Stimulated activated CD4-positive, alpha-beta T cell treated with anti-CD3 and anti-CD28 coated beads, Interleukin-12 subunit alpha, Interleukin-12 subunit beta, amount 100 ng/mL, for 48 hours (primary cell): Measurements from ENCODE around the gene AFG3L2.

Experiments used
- DNase-seq, 3 donors: peaks; one replicate each; pipeline ENCODE4 v3.0.0-alpha.2; 2020; ENCODE audit warnings: low read depth in 2 of 3, low spot score in 1 of 3

Gene AFG3L2

DNA sequence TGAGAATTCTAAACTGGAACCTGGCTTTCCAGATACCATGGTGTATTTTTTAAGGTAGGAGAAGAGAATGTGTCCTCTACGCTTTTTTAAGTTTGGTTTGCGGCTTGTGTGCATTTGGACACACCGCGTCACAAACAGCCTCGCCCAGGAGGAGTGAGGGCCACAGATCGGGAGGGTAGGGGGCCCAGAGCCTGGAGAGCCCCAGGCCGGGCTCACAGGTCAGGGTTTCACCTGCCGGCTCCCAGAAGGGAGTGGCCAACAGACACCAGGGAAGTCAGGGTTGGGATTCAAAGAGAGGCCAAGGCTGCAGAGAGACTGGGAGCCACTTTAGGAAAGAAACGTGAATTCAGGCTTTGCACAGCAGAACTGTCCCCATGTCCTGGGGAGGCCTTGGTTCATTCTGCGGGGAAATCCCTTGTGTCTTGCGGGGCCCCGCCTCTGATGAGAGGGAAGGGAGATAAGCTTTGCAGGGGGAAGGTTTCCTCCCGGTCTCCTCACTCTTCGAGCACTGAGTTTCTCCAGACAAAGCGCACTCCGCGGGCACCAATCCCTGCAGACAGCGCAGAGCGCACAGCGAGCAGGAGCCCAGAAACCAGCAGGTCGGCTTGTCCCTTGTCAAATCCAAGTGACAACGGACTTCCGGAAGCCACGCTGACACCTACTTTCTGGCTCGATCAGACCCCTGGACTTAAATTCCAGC lies 70.9 kb downstream of the AFG3L2 start:
- no peak for DNase-seq

DNA sequence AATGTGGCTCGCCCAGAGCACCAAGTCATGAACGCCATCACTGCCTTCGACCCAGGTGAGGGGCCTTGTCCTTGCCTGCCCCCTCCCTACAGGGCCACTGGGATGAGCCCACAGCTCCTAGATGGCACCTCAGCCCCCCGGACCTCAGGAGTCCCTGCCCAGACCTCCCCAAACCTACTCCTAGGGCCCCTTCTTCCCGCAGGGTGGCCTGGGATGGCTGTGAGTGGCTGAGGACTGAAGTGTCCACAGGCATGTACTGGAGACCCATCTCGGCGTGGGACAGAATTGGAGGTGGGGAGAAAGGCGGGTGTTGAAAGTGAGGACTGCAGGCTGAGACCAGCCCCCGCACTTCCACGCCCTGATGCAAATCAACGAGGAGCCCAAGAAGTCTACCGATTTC lies 71.8 kb downstream of the AFG3L2 start:
- no peak for DNase-seq

DNA sequence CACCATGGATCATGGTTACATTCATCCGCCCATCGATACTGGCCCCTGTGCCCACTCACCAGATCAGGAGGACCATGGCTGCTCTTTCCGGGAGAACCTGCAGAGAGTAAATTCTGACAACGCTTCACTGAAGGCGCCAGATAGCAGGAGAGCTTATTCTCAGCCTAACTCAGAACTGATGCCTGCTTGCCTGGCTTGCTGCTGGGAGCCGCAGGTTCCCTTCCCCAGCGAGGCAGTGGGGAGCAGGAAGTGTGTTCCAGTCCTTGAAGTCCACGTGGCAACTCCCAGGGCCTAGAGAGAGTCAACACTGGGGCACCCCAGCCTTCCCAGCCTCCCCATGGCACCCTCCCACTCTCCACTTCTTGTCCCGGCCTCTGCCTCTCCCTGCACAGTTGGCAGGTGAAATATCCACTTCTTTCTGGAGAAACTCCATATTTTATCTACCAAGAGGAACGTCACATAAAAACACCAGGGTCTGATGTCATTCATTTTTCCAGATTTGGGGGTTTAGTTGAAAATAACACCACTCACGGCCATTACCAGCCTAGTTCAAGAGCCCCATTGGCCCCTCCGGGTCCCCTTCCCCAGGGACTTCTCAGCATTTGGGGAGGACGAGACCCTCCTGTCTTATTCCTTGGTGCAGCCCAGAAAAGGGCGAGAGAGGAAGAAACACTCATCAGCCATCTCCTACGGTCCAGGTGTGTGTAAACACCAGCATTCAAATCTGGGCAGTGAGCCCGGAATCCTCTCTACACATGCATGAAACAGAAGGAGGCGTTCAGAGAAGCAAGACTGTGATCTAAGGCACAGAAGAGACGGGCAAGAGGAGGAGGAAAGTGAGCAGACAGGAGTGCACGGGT lies 72.4 kb downstream of the AFG3L2 start:
- no peak for DNase-seq

DNA sequence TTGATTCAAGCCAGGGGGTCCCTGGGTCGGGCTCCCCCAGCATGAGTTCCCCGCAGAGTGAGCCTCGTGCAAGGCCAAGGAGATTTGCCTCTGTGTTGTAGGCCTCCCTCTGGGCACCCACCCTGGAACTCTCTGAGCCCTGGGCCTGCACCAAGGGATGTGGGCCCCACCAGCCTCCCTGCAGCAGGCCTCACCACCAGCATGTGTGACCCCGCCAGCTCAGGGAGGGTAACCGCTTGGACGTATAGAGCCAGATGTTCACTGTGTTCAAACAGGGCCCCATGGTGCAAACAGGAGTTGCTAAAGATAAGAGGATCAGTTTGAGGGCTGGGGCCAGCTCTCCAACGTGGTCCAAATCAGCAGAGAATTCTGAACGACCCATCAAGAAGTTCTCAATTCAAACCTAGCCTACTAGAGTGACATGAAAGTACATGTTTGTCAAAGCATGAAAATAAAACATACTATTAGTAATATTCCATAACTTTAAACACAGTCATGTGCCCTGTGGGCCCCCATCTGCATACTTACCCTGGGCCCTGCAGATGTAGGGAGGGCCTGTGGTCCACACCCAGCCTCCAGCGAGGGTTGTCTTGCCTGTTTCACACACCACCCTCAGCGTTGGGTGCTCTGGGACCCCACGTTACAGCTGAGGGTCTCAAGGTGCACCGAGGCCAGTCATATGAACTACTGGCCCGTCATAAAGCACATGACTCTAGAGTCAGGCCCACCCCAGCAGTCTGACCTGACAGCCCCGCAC lies 74.5 kb downstream of the AFG3L2 start:
- DNase-seq = no peak

DNA sequence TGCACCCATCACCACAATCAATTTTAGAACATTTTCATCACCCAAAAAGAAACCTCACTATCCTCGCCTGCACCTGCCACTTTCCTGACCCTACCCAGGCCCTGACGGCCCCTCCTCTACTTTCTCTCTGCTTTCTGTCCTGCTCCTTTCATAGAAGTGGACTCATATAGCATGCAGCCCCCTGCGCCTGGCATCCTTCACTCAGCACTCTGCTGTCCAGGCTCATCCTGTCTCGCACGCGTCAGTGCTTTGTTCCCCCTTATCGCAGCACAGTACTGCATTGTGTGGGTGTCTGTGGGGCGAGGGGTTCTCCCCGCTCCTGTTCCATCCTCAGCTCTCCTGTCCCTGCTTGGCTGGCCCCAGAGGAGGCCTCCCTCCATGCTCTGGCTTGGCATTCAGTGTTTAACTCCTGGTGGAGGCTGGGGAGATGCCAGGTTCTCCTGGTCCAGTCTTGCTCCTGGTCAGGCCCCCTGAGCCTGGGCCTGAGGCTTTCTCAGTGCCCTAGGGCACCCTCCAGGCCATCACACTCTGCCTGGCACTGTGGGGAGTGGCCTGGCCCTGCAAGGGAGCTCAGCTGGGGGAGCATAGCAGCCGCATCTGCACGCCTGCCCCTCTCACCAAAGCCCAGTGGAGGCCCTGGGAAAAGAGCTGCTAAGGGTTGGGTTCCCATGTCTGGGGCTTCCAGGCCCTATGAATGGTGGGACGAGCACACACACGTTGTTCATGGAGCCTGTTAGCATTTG lies 75.6 kb downstream of the AFG3L2 start:
- no peak for DNase-seq

DNA sequence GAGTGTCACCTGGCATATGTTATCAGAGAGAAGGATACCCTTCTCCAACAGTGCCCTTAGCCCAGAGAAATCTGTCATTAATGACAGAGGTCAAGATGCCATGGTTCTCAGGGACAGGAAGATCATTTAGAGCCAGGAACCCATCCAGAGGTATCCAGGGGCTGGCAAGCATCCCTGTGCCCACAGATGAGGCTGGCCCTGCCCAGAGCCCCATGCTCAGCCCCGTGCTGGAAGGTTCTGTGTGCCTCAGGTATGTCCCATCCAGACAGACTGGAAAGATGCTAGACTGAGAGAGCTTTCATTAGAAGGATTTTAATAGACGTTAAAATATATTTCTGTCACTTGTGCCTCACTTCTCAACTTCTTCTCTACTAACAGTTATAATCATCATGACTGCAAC lies 77.2 kb downstream of the AFG3L2 start:
- DNase-seq = no peak

DNA sequence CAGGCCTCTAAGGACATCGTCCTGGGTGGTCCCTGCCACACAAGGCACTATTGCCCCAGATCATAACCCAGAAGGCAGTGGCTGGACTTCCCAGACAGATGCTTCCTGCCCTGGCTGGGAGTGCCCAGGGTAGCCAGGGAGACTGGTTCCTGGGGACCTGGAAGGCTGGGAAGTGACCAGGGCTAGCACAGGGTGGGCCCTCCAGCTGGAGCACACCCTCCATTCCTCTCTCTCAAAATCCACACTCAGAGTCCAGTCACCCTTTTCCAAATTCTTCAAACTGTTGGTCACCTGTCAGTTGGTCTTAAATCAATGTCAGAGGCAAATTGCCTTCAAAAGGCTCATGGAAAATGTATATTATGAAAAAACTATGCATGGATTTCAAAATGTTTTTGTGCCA lies 80.6 kb downstream of the AFG3L2 start:
- DNase-seq = no peak

DNA sequence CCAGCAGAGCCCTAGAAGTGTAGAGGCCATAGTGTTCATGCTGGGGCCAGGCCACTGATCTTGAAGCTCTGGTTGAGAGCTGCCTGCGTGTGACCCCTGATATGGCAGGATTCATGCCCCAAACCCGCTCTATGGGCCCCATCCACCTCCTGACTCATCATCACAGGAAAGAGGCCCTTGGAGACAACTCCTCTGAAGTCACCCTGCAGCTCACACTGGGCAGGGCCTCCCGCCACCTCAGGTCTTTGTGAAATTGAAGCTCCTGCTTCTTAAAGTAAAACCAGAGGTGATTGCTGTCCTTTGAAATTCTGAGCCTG lies 81.0 kb downstream of the AFG3L2 start:
- no peak for DNase-seq

DNA sequence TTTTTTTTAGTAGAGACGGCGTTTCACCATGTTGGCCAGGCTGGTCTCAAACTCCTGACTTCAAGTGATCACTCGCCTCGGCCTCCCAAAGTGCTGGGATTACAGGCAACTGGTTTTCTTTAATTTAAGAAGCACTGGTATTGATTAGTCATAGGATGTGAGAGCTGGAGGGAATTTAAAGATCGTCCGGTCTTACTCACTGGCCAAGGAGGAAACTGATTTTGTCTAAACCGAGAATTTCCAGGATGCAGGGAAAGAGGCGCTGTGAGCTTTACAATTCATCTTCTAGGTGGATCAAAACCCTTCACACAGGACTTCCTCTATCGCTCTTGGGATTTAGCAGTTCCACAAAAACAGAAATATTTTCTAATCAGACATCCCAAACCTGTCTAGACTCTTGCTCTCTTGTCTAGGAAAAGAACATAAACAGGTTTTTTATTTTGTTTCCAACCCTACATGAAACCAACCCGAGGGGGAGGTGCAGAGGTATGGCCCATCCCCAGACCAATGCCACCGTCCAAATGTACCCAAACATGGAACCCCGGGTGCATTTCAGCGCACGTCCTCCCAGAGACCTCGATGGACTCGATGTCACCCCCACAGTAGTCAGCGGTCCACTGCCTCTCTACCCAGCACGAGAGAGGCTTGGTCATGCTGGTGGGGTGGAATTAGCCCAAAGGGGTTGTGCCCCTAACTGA lies 81.5 kb downstream of the AFG3L2 start:
- DNase-seq = no peak

DNA sequence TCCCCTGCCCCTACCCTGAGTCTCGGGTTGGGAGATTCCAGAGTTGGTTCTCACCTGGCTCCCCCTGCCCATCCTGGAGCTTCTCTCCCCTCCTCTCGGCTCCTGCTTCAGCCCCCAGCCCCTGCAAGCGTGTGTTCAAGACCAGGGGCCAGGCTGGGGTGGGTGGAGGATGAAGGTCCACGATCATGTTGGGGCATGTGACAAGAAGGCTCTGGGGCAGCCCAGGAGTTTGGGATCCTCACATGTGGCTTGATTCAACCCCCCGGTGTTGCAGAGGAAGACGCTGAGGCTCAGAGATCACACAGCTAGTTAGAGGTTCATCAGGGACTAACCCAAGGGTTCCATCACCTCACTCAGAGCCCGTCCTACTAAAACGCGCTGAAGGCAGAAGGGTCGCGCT lies 83.2 kb downstream of the AFG3L2 start:
- DNase-seq = no peak

DNA sequence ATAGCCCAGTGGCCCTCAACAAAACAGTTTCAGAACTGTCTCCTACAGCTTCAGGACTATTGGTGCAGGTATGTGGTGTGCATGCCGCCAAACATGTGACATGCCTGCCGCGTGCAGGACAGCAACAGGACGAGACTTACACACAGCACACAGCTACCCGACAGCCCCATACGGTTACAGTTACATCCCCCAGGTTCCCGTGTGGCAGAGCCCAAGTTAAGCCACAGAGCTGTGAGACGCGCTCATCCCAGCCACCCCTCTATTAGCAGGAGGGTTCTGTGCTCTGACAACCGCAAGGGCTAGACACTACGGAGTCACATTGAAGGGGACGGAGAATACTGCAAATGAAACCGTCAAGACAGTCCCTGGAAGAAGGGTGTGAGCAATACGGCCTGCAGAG lies 85.3 kb downstream of the AFG3L2 start:
- DNase-seq = no peak

DNA sequence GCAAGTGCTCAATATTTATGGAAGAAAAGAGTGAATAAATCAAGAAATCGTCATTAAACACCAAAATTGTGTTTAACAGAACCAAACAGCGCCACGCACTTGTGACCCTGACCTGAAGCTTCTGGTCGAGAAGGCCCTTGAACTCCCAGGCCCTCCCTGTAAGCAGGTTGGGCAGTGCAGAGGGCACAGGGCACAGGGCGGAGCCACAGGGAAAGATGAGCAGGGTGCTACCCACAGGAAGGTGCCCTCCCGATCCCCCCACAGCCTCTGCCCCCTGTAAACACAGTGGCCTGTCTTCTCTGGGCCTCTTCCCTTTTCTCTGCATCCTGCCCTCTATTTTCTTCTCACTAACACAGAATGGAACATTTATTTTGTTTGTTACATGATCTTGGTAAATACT lies 85.9 kb downstream of the AFG3L2 start:
- DNase-seq = no peak

DNA sequence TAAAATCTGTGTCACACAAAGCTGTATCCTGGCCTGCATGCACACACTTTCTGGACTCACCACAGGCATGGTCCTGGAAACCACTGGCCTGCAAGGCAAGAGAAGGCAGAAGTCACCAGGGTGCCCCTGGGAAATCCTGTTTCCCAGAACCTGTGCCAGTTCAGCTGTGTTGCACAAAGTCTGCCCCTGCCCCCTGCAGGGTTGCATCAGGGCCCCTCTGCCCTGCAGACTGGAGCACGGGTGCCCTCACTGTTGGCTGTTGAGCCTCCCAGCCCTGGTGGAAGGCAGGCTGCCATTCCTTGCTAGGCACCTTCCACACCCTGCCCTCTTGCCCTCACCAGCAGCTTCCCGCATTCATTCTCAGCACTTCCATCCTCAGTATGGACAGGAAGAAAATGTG lies 86.9 kb downstream of the AFG3L2 start:
- DNase-seq = no peak

DNA sequence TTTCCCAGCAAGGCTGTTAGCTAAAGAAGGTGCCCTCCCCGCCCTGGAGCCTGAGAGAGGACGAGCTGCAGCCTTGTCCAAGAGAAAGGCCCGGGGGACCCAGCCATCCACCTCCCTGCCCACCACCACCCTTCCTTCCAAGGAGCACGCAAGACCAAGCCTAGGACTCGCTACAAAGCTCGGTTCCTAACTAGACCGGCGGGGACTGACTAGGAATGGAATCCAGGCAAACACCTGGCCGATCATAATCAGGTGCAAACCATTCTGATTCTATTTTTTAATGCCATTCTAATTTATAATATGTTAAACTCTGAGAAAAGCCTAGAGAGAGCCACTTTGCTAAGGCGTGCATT lies 88.6 kb downstream of the AFG3L2 start:
- no peak for DNase-seq

DNA sequence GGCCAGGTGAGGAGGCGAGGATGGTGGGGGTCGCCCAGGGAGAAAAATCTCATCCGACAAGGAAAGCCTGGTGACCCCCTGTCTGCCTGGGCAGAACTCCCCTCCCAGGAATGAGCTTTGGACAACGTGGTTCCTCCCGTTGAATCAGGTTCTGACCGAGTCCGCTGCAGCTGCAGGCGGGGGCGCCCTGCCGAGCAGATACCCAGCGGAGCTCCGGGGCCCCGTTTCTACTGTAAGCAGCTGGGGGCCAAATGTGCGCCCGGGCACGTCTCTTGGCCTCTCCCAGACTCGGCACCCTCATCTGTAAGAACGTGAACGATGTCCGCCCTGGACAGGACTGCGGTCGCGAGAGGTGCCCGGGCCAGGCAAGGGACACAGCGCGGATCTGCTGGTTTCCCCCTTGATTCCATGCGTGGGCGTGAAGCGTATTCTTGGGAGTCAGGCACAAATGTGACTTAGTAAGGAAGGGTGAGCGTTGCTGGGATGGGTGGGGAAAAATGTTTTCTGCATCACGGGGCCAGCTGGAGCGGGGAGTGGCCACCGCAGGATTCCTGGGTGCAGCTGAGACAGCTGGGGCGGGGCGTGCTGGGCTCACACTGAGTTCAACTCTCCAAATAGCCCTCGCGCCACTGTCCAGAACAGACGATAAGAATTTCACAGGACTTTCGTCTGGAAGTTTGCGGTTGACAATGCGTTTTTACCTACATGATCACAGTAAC lies 89.2 kb downstream of the AFG3L2 start:
- no peak for DNase-seq

DNA sequence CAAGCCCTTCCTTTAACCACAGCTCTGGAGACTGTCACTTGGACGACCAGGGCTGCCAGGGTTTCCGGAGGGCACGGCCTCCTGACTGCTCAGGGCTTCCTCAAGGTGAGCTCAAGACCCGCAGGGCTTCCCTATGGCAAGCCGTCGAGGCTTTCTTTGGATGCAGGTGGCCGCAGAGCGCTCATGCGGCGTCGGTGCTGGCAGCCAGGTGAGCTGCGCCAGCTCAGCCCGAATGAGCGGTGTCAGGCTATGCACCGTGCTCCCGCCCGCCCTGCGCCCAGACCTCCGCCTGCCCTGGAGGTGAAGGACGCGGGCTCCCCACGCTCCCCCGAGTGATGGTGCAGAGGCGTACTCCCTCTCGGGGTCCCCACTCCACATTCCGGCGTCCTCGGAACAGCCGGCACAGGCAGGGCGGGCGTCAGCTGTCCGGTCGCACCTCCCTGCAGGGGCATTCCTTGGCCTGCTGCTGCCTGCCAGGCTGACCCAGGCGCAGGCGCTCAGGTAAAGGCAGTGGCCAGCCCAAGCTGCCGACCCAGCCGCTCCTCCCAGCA lies 89.8 kb downstream of the AFG3L2 start:
- DNase-seq = no peak

DNA sequence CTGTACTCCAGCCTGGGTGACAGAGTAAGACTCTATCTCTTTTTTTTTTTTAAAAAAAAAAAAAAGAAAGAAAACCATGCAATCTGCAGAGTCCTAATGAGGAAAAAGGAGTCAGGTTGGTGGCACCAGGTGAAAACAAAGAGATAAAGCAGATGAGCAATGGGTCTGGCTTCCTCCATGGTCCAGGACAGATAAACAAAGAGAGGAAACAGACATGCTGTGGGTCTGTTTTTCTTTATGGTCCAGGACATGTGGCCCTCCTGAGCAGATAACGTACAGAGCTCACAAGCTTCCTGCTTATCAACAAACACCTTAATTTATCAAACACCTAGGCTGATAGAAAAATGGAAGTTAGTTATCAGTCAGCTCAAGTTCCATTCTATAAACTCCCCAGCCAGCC lies 93.4 kb downstream of the AFG3L2 start:
- DNase-seq = no peak

DNA sequence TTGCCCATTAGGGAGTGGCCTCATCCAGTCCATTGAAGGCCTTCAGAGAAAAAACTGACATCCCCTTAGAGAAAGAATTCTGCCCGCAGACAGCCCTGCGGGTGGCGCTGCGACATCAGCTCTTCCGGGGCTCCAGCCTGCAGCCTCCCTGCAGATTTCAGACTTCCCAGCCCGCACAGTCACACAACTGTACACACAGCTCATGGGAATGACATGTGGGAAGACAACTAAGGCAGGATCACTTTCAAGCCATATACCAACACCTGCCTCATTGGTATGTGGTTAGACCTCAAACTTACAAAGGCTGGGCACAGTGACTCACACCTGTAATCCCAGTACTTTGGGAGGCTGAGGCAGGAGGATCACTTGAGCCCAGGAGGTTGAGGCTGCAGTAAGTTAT lies 93.8 kb downstream of the AFG3L2 start:
- no peak for DNase-seq

DNA sequence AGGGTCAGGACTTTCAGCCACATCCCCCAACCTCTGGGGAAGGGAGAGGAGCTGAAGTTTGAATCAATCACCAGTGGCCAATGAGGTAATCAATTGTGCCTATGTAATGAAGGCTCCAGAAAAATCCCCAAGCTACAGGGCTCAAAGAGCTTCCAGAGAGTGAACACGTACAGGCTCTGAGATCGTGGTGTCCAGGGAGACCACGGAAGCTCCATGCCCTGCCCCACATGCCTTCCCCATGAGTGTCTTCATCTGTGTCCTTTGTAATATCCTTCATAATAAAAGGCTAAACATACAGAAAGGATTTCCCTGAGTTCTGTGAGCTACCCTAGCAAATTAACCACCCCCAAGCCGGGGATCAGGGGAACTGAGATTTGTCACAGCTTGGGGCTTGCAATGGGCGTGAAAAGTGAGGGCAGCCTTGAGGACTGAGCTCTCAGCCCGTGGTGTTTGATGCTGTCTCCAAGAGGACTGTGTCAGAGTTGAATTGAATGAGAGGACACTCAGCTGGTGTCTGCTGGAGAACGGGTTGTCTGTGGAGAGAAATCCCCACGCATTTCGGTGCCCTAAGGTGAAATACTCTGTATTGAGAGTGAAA lies 94.5 kb downstream of the AFG3L2 start:
- no peak for DNase-seq

DNA sequence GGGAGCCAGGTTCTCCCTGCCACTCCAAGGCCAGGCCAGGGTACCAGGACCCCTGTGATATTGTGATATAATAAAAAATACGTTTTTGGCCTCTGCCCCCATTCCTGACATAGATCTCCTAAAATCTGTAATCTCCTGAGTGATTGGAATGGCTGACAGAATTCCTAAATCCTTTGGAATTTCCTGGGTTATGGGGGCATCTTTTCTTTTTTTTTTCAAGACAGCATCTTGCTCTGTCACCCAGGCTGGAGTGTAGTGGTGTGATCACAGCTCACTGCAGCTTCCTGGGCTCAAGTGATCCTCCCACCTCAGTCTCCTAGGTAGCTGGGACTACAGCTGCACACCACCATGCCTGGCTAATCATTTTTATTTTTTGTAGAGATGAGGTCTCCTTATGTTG lies 95.2 kb downstream of the AFG3L2 start:
- no peak for DNase-seq
